Measurements from ENCODE around the gene SDCCAG8. TPM values are rescaled to one million over a fixed set of nuclear protein-coding genes. Genes with fewer than 3 reads are reported as not detected.

Gene SDCCAG8
- total and polyA plus RNA-seq, 2 experiments from 2014 or later: 28.3 to 39.3 TPM

DNA sequence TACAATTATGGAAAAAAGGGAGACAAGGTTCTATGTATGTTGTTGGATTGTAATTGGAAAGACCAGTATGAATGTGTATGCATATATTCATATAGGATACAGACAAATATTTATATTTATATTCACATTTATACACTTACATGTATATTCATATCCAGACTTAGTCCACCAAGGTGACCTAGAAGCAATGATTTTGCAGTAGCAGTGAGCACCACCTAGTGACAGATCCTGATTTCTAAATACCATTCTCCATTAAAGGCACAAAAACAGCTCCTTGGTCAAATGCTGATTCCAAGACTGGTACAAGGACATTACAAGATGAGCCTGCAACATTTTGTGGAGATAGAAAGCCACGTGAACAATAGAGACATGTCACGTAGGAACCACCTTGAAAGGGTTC is 153.4 kb downstream of the SDCCAG8 start:
- no peaks in the 10 kb centered on the region for H3K79me2 ChIP-seq
- WGBS (ENCODE audit: low lambda C conversion rate, missing lambda C conversion rate): 96% methylated on average over 2 of the region's 2 CpGs

DNA sequence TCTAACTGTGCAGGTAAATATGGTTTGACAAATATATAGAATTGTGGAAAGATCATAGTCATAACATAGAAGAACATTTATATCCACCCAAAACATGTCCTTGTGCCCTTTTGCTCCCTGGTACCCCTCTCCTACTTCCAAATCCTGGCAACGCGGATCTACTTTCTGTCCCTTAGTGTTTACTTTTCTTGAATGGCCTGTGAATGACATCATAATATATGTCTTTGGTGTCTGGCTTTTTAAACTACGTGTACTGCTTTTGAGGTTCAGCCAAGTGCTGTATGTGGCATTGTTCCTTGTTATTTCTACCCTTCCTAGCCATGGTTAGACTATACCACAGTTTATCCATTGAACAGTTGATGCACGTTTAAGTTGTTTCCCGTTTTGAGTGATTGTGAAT is 155.6 kb downstream of the SDCCAG8 start:
- H4K20me1 ChIP-seq (ENCODE audit: insufficient read depth, poor library complexity, severe bottlenecking): no peaks in the 10 kb centered on the region
- no peaks in the 10 kb centered on the region for H3K36me3 ChIP-seq (replicated peaks; ENCODE audit: insufficient read depth, low read depth)
- no peaks in the 10 kb centered on the region for H3K79me2 ChIP-seq
- 80% methylated on average over 5 of the region's 5 CpGs for WGBS (ENCODE audit: low lambda C conversion rate, missing lambda C conversion rate)
- no peaks in the 10 kb centered on the region for H3K27me3 ChIP-seq
- no peaks in the 10 kb centered on the region for H3K4me1 ChIP-seq (ENCODE audit: insufficient read depth)
- no peak overlapping the region for H3K4me3 ChIP-seq
- TF ChIP-seq, protein P1, sequence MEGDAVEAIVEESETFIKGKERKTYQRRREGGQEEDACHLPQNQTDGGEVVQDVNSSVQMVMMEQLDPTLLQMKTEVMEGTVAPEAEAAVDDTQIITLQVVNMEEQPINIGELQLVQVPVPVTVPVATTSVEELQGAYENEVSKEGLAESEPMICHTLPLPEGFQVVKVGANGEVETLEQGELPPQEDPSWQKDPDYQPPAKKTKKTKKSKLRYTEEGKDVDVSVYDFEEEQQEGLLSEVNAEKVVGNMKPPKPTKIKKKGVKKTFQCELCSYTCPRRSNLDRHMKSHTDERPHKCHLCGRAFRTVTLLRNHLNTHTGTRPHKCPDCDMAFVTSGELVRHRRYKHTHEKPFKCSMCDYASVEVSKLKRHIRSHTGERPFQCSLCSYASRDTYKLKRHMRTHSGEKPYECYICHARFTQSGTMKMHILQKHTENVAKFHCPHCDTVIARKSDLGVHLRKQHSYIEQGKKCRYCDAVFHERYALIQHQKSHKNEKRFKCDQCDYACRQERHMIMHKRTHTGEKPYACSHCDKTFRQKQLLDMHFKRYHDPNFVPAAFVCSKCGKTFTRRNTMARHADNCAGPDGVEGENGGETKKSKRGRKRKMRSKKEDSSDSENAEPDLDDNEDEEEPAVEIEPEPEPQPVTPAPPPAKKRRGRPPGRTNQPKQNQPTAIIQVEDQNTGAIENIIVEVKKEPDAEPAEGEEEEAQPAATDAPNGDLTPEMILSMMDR (IDR thresholded peaks at IDR 0.05; ENCODE audit: poor library complexity): no peak
- TF ChIP-seq EZH2 (IDR thresholded peaks at IDR 0.05; ENCODE audit: borderline replicate concordance) (no peak), EZH2phosphoT487 (IDR thresholded peaks at IDR 0.05; ENCODE audit: low read depth, severe bottlenecking, unreplicated experiment) (no peak)
- DNase-seq (ENCODE audit: low spot score): no peak
- H3K9me3 ChIP-seq (ENCODE audit: low read depth): no peaks in the 10 kb centered on the region
- H2AFZ ChIP-seq: no peak overlapping the region
- H3K27ac ChIP-seq: no peak overlapping the region
- H3K9me2 ChIP-seq (replicated peaks; ENCODE audit: insufficient read depth): no peaks in the 10 kb centered on the region
- no peak overlapping the region for H3K4me2 ChIP-seq

More for the DNA sequence above, 153.4 kb downstream of the SDCCAG8 start:
- Histone ChIP-seq H3K27ac (no peak overlapping the region), H3K9me2 (replicated peaks; ENCODE audit: insufficient read depth) (no peaks in the 10 kb centered on the region), H2AFZ (no peak overlapping the region), H3K27me3 (no peaks in the 10 kb centered on the region), H4K20me1 (ENCODE audit: insufficient read depth, poor library complexity, severe bottlenecking) (no peaks in the 10 kb centered on the region), H3K36me3 (replicated peaks; ENCODE audit: insufficient read depth, low read depth) (no peaks in the 10 kb centered on the region), H3K4me2 (no peak overlapping the region), H3K4me3 (no peak overlapping the region), H3K4me1 (ENCODE audit: insufficient read depth) (no peaks in the 10 kb centered on the region), H3K9me3 (ENCODE audit: low read depth) (no peaks in the 10 kb centered on the region)
- no peak for TF ChIP-seq EZH2phosphoT487 (IDR thresholded peaks at IDR 0.05; ENCODE audit: low read depth, severe bottlenecking, unreplicated experiment)
- TF ChIP-seq, protein P1 (IDR thresholded peaks at IDR 0.05; ENCODE audit: poor library complexity): peak; percentile 6
- no peak for DNase-seq (ENCODE audit: low spot score)

DNA sequence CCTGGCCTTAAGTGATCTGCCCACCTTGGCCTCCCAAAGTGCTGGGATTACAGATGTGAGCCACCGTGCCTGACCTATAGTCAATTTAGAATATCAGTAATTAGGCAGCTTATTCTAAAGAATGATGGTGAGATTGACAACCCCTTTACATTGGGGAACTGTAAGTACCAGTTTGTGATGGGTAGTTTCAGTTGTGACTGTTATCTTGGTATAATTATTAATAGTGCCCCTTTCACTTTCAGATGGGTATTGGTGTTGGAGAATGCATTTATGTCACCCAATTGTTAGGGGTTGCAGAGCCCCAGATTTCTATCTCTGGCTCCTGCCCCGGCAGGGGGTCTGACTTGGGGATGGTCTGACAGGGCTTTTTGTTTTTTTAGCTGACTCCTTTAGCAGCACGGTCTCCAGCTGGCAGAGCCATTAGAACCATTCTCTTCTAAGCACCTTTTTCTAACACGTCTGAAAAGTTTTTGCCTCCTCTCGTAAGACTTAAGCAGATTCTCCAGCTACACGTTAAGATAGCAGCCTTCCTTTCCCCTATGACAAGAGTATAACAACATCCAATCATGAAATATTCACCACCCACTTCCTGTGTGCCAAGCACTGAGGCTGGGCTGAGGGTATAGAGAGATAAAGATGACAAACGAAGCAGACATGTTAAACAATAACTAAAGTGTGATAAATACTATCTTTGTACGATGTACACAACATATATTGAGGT is 157.8 kb downstream of the SDCCAG8 start:
- no peak overlapping the region for H3K4me2 ChIP-seq
- no peak overlapping the region for H3K4me3 ChIP-seq
- WGBS (ENCODE audit: low lambda C conversion rate, missing lambda C conversion rate): 66% methylated on average over 8 of the region's 8 CpGs
- H3K27me3 ChIP-seq: no peaks in the 10 kb centered on the region
- H3K4me1 ChIP-seq (ENCODE audit: insufficient read depth): no peaks in the 10 kb centered on the region
- H4K20me1 ChIP-seq (ENCODE audit: insufficient read depth, poor library complexity, severe bottlenecking): no peaks in the 10 kb centered on the region
- no peaks in the 10 kb centered on the region for H3K9me3 ChIP-seq (ENCODE audit: low read depth)
- no peak overlapping the region for H2AFZ ChIP-seq
- no peak for DNase-seq (ENCODE audit: low spot score)
- TF ChIP-seq, protein P1 (IDR thresholded peaks at IDR 0.05; ENCODE audit: poor library complexity): no peak
- no peak for TF ChIP-seq EZH2 (IDR thresholded peaks at IDR 0.05; ENCODE audit: borderline replicate concordance)
- TF ChIP-seq EZH2phosphoT487 (IDR thresholded peaks at IDR 0.05; ENCODE audit: low read depth, severe bottlenecking, unreplicated experiment): no peak
- no peak overlapping the region for H3K27ac ChIP-seq
- no peaks in the 10 kb centered on the region for H3K9me2 ChIP-seq (replicated peaks; ENCODE audit: insufficient read depth)
- H3K79me2 ChIP-seq: no peaks in the 10 kb centered on the region
- no peaks in the 10 kb centered on the region for H3K36me3 ChIP-seq (replicated peaks; ENCODE audit: insufficient read depth, low read depth)
